GM12878 (cell line): ENCODE measurements around the gene LDLR. TPM values are rescaled to one million over a fixed set of nuclear protein-coding genes. Genes with fewer than 3 reads are reported as not detected.

Experiments used
- ATAC-seq: fragments of 200-7000 bp; cut with Tn5 transposase; 3 replicates; pipeline ENCODE4 v1.9.1; 2020; ENCODE audit warnings: mild to moderate bottlenecking, moderate library complexity
- BruUV-seq: library from RNA; stranded (reverse); fragments of 400-500 nt; replicated peaks from 2 replicates; lab custom pipeline; 2021; lab: Mats Ljungman, UMichigan
- CTCF ChIA-PET: fragments of 300-600 bp; sonication (Branson Sonifier 250); formaldehyde crosslinking; extraction: SDS; loops from one replicate; lab custom pipeline; 2021; ENCODE audit warnings: inconsistent platforms; lab: Yijun Ruan, JAX
- POLR2A ChIA-PET: fragments of 350-600 bp; formaldehyde crosslinking; extraction: SDS; loops from one replicate; lab custom pipeline; 2021; ENCODE audit warnings: inconsistent platforms; lab: Charles Lee
- RAD21 ChIA-PET: fragments of 300-600 bp; sonication (Branson Sonifier 250); formaldehyde crosslinking; loops from one replicate; lab custom pipeline; 2023; ENCODE audit warnings: antibody characterized with exemption; ENCODE audit not compliant: unreplicated experiment; lab: Charles Lee
- SMC1A ChIA-PET: fragments of 300-600 bp; sonication (Branson Sonifier 250); formaldehyde crosslinking; loops from one replicate; lab custom pipeline; 2023; ENCODE audit not compliant: unreplicated experiment, uncharacterized antibody; lab: Charles Lee
- DNase-seq: peaks from one replicate; pipeline ENCODE4 v3.0.0-alpha.2; 2011; ENCODE audit warnings: low read depth, low spot score
- FAIRE-seq: peaks from 3 replicates; lab custom pipeline; 2011; peaks lifted over from hg19 to GRCh38; lab: Jason Lieb, UNC
- H2AFZ ChIP-seq: 2 replicates; pipeline ENCODE4 v1.6.0; 2011; ENCODE audit warnings: low read depth, low read length, control low read depth; ENCODE audit not compliant: control insufficient read depth
- H3K27ac ChIP-seq: 2 replicates; pipeline ENCODE4 v1.5.1; 2011; ENCODE audit warnings: control low read depth; ENCODE audit not compliant: control insufficient read depth, insufficient read depth
- H3K27me3 ChIP-seq, 2 experiments: replicated peaks in 1 of 2; 2 replicates each; pipeline versions ENCODE4 v1.6.0 to v1.6.1; 2011; ENCODE audit warnings: low read length in 1 of 2; ENCODE audit not compliant: control insufficient read depth in 2 of 2, insufficient read depth in 2 of 2
- H3K36me3 ChIP-seq, 2 experiments: 2 replicates each; pipeline ENCODE4 v1.5.1; 2011; ENCODE audit warnings: low read length in 1 of 2; ENCODE audit not compliant: control insufficient read depth in 2 of 2, insufficient read depth in 2 of 2
- H3K4me1 ChIP-seq: 2 replicates; pipeline ENCODE4 v1.6.1; 2011; ENCODE audit warnings: mild to moderate bottlenecking, low read length, moderate library complexity, mixed read lengths; ENCODE audit not compliant: control insufficient read depth, insufficient read depth
- H3K4me2 ChIP-seq: 2 replicates; pipeline ENCODE4 v1.6.0; 2011; ENCODE audit warnings: control low read depth; ENCODE audit not compliant: control insufficient read depth, insufficient read depth
- H3K4me3 ChIP-seq: fragments of 200-600 bp; sonication (generic); 2 replicates; pipeline ENCODE4 v1.5.1; 2016
- H3K79me2 ChIP-seq: 2 replicates; pipeline ENCODE4 v1.6.0; 2011; ENCODE audit warnings: low read length; ENCODE audit not compliant: control insufficient read depth, insufficient read depth
- H3K9ac ChIP-seq: 2 replicates; pipeline ENCODE4 v1.8.0; 2011; ENCODE audit warnings: low read length, control low read depth, mixed read lengths; ENCODE audit not compliant: control insufficient read depth, insufficient read depth
- H3K9me3 ChIP-seq: replicated peaks from 3 replicates; pipeline ENCODE4 v1.5.1; 2011; ENCODE audit warnings: mild to moderate bottlenecking, low read length; ENCODE audit not compliant: control insufficient read depth, insufficient read depth
- H4K20me1 ChIP-seq: 2 replicates; pipeline ENCODE4 v1.6.0; 2011; ENCODE audit not compliant: control insufficient read depth, insufficient read depth
- MLLT1 ChIP-seq: fragments of 450-650 bp; IDR thresholded peaks from 2 replicates; pipeline ENCODE4 v1.6.1; 2016; ENCODE audit warnings: mild to moderate bottlenecking
- NFYA ChIP-seq: IDR thresholded peaks from 2 replicates; pipeline ENCODE4 v1.6.1; 2011; ENCODE audit warnings: low read depth, mild to moderate bottlenecking, low read length, improper control_type of control experiment, borderline replicate concordance
- RCOR1 ChIP-seq: conservative IDR thresholded peaks from 2 replicates; pipeline ENCODE4 v1.6.1; 2012; ENCODE audit warnings: low read depth, low read length, improper control_type of control experiment
- ZNF592 ChIP-seq: fragments of 450-650 bp; IDR thresholded peaks from 2 replicates; pipeline ENCODE4 v1.6.1; 2017; ENCODE audit warnings: mild to moderate bottlenecking, moderate library complexity
- ZZZ3 ChIP-seq: IDR thresholded peaks from 2 replicates; pipeline ENCODE4 v1.6.1; 2011; ENCODE audit warnings: low read depth; ENCODE audit not compliant: control insufficient read depth, insufficient read length
- WGBS: methylation state at CpG from one replicate; pipeline ENCODE4 v1.1.6; 2016; ENCODE audit warnings: low lambda C conversion rate; ENCODE audit not compliant: insufficient replicate concordance, insufficient coverage; ENCODE audit errors: missing lambda C conversion rate; 5-methylcytosine and 5-hydroxymethylcytosine counted together
- in situ Hi-C: fragments of 300-500 bp; cut with MboI; formaldehyde crosslinking; loops from 9 replicates; pipeline ENCODE4 v1.14.3; 2018; ENCODE audit warnings: mixed read lengths
- intact Hi-C: fragments of 100-400 bp; cut with micrococcal nuclease; formaldehyde crosslinking; loops from one replicate; pipeline ENCODE4 v1.14.2; 2022; ENCODE audit not compliant: unreplicated experiment
- polyA plus RNA-seq, 11 experiments: library from polyadenylated mRNA; depleted of rRNA in 4 of 11; unstranded in 6 of 11; stranded (reverse) in 5 of 11; fragments of >200 nt; fragmentation: Nextera tagmentation in 4 of 11; fragmentation: Illumina TruSeq in 1 of 11; extraction: Ambion mirVana in 4 of 11; extraction: Trizol in 1 of 11; gene quantifications; 1 replicate in 1 of 11; 2 replicates in 10 of 11; pipeline versions ENCODE4 v1.2.1 to v1.2.3, GENCODE V29; 2011 to 2016; ENCODE audit warnings: inconsistent platforms in 2 of 11, missing spikeins in 2 of 11, low read depth in 1 of 11
- total RNA-seq, 4 experiments: library from RNA; depleted of rRNA in 3 of 4; stranded (reverse); fragments of >200 nt in 3 of 4; fragmentation: Illumina TruSeq in 1 of 4; extraction: Trizol in 1 of 4; gene quantifications; 2 replicates each; pipeline versions ENCODE4 v1.2.1 to v1.2.3, GENCODE V29; 2013 to 2021
- TF ChIP-seq, protein P1 (sequence below): fragments of 450-650 bp; IDR thresholded peaks from 2 replicates; pipeline ENCODE4 v1.6.1; 2014; ENCODE audit warnings: mild to moderate bottlenecking
- TF ChIP-seq, protein P2 (sequence below): fragments of 450-650 bp; formaldehyde crosslinking; IDR thresholded peaks from 2 replicates; pipeline ENCODE4 v1.4.0; 2020; ENCODE audit warnings: mild to moderate bottlenecking, moderate library complexity
- TF ChIP-seq, protein P3 (sequence below): fragments of 150-350 bp; IDR thresholded peaks from 2 replicates; pipeline ENCODE4 v1.6.1; 2014; ENCODE audit warnings: mild to moderate bottlenecking, low read depth, low read length

The LDLR gene
- total and polyA plus RNA-seq, 10 of the 15 experiments (the other 5 are each of a cell fraction or from before 2014, with no cell fraction given) = 11.3 to 59.2 (median 27.3) TPM

DNA sequence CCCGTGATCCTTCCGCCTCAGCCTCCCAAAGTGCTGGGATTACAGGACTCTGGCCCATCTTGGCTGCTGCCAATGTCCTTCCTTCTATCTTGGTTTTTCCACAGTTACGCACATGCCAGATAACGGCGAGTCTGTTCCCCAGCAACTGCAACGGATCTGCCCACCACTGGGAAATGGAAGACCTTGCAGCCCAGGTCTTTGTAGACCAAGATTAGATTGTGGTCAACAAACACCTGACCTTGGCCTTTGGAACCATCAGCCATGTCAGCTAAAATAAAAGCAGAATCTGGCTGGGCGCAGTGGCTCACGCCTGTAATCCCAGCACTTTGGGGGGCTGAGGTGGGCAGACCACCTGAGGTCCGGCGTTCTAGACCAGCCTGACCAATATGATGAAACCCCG, 10.4 kb upstream of the LDLR start (continued):
- no peak for TF ChIP-seq ZNF592
- TF ChIP-seq ZZZ3 = no peak
- no peak for TF ChIP-seq NFYA
- TF ChIP-seq, protein P1, sequence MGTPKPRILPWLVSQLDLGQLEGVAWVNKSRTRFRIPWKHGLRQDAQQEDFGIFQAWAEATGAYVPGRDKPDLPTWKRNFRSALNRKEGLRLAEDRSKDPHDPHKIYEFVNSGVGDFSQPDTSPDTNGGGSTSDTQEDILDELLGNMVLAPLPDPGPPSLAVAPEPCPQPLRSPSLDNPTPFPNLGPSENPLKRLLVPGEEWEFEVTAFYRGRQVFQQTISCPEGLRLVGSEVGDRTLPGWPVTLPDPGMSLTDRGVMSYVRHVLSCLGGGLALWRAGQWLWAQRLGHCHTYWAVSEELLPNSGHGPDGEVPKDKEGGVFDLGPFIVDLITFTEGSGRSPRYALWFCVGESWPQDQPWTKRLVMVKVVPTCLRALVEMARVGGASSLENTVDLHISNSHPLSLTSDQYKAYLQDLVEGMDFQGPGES = no peak
- no peak for TF ChIP-seq RCOR1

- ChIA-PET RAD21 (no interaction called here), CTCF (interaction anchor here (1.2 to 1.4 kb wide), 2 partner anchors 44 to 138 kb away, joined by 3 to 4 read pairs; no protein-coding TSS in a partner anchor), POLR2A (no interaction called here), SMC1A (interaction anchor here (0.6 kb wide), 1 partner anchor 40 kb away, joined by 3 read pairs; no protein-coding TSS in a partner anchor)
- Histone ChIP-seq H3K9ac (no peak overlapping the region), H2AFZ (no peak overlapping the region), H3K27ac (no peak overlapping the region), H3K79me2 (no peaks in the 10 kb centered on the region), H3K4me2 (no peak overlapping the region), H3K4me3 (no peak overlapping the region), H3K36me3 (no peaks in the 10 kb centered on the region), H3K9me3 (no peaks in the 10 kb centered on the region), H3K27me3 (no peaks in the 10 kb centered on the region), H3K4me1 (no peaks in the 10 kb centered on the region), H4K20me1 (no peaks in the 10 kb centered on the region)
- intact Hi-C loops (no loop called here), in situ Hi-C loops (no loop called here)
- no TSS peak for BruUV-seq
- no peak for ATAC-seq
- no peak for DNase-seq
- 90% methylated on average over 9 of the region's 9 CpGs for WGBS
- FAIRE-seq = no peak
- TF ChIP-seq, protein P2, sequence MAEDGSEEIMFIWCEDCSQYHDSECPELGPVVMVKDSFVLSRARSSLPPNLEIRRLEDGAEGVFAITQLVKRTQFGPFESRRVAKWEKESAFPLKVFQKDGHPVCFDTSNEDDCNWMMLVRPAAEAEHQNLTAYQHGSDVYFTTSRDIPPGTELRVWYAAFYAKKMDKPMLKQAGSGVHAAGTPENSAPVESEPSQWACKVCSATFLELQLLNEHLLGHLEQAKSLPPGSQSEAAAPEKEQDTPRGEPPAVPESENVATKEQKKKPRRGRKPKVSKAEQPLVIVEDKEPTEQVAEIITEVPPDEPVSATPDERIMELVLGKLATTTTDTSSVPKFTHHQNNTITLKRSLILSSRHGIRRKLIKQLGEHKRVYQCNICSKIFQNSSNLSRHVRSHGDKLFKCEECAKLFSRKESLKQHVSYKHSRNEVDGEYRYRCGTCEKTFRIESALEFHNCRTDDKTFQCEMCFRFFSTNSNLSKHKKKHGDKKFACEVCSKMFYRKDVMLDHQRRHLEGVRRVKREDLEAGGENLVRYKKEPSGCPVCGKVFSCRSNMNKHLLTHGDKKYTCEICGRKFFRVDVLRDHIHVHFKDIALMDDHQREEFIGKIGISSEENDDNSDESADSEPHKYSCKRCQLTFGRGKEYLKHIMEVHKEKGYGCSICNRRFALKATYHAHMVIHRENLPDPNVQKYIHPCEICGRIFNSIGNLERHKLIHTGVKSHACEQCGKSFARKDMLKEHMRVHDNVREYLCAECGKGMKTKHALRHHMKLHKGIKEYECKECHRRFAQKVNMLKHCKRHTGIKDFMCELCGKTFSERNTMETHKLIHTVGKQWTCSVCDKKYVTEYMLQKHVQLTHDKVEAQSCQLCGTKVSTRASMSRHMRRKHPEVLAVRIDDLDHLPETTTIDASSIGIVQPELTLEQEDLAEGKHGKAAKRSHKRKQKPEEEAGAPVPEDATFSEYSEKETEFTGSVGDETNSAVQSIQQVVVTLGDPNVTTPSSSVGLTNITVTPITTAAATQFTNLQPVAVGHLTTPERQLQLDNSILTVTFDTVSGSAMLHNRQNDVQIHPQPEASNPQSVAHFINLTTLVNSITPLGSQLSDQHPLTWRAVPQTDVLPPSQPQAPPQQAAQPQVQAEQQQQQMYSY (CRISPR knock-in tag) = no peak
- no peak for TF ChIP-seq MLLT1
- TF ChIP-seq, protein P3, sequence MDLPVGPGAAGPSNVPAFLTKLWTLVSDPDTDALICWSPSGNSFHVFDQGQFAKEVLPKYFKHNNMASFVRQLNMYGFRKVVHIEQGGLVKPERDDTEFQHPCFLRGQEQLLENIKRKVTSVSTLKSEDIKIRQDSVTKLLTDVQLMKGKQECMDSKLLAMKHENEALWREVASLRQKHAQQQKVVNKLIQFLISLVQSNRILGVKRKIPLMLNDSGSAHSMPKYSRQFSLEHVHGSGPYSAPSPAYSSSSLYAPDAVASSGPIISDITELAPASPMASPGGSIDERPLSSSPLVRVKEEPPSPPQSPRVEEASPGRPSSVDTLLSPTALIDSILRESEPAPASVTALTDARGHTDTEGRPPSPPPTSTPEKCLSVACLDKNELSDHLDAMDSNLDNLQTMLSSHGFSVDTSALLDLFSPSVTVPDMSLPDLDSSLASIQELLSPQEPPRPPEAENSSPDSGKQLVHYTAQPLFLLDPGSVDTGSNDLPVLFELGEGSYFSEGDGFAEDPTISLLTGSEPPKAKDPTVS = no peak
Measured at GRCh38 chr19:11079999-11080398, 9.3 kb upstream of the LDLR start.
